ENCODE data around the gene ATG2A. TPM values are rescaled to one million over a fixed set of nuclear protein-coding genes. Genes with fewer than 3 reads are reported as not detected.
A peak's percentile ranks its signal among the peaks of the same experiment; 100 is the strongest.

ATG2A gene
- total RNA-seq, 2 donors from 2014 or later, result 12.3 to 14.9 TPM

- intact Hi-C loops (cut with DNase I), result loop anchor here in 1 of 2 donors (5.0 kb wide), 1 partner anchor 44 kb away; no protein-coding TSS in a partner anchor
Observed at GRCh38 chr11:64891215-64891848, 25.7 kb downstream of the ATG2A start.

GRCh38 chr11:64890522-64890939 lies 26.5 kb downstream of the ATG2A start:
- intact Hi-C loops (cut with DNase I), result loop anchor here in 1 of 2 donors (5.0 kb wide), 1 partner anchor 43 kb away; no protein-coding TSS in a partner anchor

More at GRCh38 chr11:64891215-64891848, 25.7 kb downstream of the ATG2A start:
- DNase-seq (ENCODE audit: low spot score), result no peak

GRCh38 chr11:64888729-64889511 lies 28.1 kb downstream of the ATG2A start:
- intact Hi-C loops (cut with DNase I), result no loop called here
- no peak for DNase-seq (ENCODE audit: low spot score)

More at GRCh38 chr11:64890522-64890939, 26.5 kb downstream of the ATG2A start:
- DNase-seq (ENCODE audit: low spot score), result no peak

- intact Hi-C loops (cut with DNase I), result no loop called here
- DNase-seq (ENCODE audit: low spot score), result no peak
Observed at GRCh38 chr11:64888406-64888728, 28.6 kb downstream of the ATG2A start.

GRCh38 chr11:64887757-64888405 lies 29.1 kb downstream of the ATG2A start:
- intact Hi-C loops (cut with DNase I), result no loop called here
- peak; percentile 96 for DNase-seq (ENCODE audit: low spot score)

GRCh38 chr11:64887234-64887756 lies 29.7 kb downstream of the ATG2A start:
- DNase-seq (ENCODE audit: low spot score), result no peak
- intact Hi-C loops (cut with DNase I), result no loop called here

GRCh38 chr11:64885367-64886286 lies 31.4 kb downstream of the ATG2A start:
- no peak for DNase-seq (ENCODE audit: low spot score)
- intact Hi-C loops (cut with DNase I), result no loop called here

- intact Hi-C loops (cut with DNase I), result no loop called here
- no peak for DNase-seq (ENCODE audit: low spot score)
Observed at GRCh38 chr11:64884019-64884418, 33.0 kb downstream of the ATG2A start.

- DNase-seq (ENCODE audit: low spot score), result no peak
- intact Hi-C loops (cut with DNase I), result no loop called here
Observed at GRCh38 chr11:64883575-64883974, 33.4 kb downstream of the ATG2A start.

- intact Hi-C loops (cut with DNase I), result no loop called here
- no peak for DNase-seq (ENCODE audit: low spot score)
Observed at GRCh38 chr11:64882243-64882642, 34.8 kb downstream of the ATG2A start.

GRCh38 chr11:64881476-64881875 lies 35.5 kb downstream of the ATG2A start:
- intact Hi-C loops (cut with DNase I), result no loop called here
- no peak for DNase-seq (ENCODE audit: low spot score)

- DNase-seq (ENCODE audit: low spot score), result no peak
- intact Hi-C loops (cut with DNase I), result no loop called here
Observed at GRCh38 chr11:64880240-64881001, 36.6 kb downstream of the ATG2A start.

- intact Hi-C loops (cut with DNase I), result no loop called here
- no peak for DNase-seq (ENCODE audit: low spot score)
Observed at GRCh38 chr11:64879244-64879900, 37.6 kb downstream of the ATG2A start.

- DNase-seq (ENCODE audit: low spot score), result peak; percentile 99
- intact Hi-C loops (cut with DNase I), result no loop called here
Observed at GRCh38 chr11:64878494-64879243, 38.3 kb downstream of the ATG2A start, which contains the start of gene EHD1. TSS of gene EHD1 (minus strand) at chr11:64878621. CDS start at chr11:64878464, 157 bp downstream.

GRCh38 chr11:64878223-64878493 lies 38.9 kb downstream of the ATG2A start:
- intact Hi-C loops (cut with DNase I), result no loop called here
- no peak for DNase-seq (ENCODE audit: low spot score)

- intact Hi-C loops (cut with DNase I), result no loop called here
- DNase-seq (ENCODE audit: low spot score), result no peak
Observed at GRCh38 chr11:64877390-64878222, 39.4 kb downstream of the ATG2A start.

Measured in posterior vena cava (tissue), 2 donors.